HG03196 (cell line): ENCODE measurements around the gene CLASRP.

Experiments used
- ATAC-seq: cut with Tn5 transposase; IDR thresholded peaks from one replicate; pipeline ENCODE4 v1.9.1; 2021; ENCODE audit not compliant: unreplicated experiment

Gene CLASRP

GRCh38 chr19:45019187-45019586, 19.7 kb upstream of the CLASRP start:
- no peak for ATAC-seq

- ATAC-seq, result no peak
Observed at GRCh38 chr19:45020071-45020470, 18.8 kb upstream of the CLASRP start.

DNA sequence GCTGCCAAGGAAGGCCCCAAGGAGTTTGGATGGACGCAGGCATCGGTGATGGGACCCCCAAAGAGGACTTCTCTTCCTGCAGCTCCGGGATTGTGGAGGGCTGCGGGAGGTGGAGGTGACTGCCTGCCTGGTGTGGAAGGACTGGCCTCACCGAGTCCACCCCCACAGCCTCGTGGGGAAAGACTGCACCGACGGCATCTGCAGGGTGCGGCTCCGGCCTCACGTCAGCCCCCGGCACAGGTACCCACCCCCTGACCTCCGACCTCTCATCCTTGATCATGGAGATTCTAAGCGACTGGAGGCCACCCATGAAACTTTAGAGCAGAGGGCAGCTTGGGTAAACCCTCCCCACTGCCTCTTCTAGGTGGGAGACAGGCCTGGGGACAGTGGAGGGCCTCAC, 16.9 kb upstream of the CLASRP start:
- no peak for ATAC-seq

GRCh38 chr19:45023048-45023447, 15.8 kb upstream of the CLASRP start:
- no peak for ATAC-seq

- no peak for ATAC-seq
Observed at GRCh38 chr19:45025264-45025663, 13.6 kb upstream of the CLASRP start.

GRCh38 chr19:45027371-45027770, 11.5 kb upstream of the CLASRP start:
- ATAC-seq, result no peak

- ATAC-seq, result no peak
Observed at GRCh38 chr19:45030825-45031224, 8.0 kb upstream of the CLASRP start.

- no peak for ATAC-seq
Observed at GRCh38 chr19:45032421-45032820, 6.4 kb upstream of the CLASRP start.

DNA sequence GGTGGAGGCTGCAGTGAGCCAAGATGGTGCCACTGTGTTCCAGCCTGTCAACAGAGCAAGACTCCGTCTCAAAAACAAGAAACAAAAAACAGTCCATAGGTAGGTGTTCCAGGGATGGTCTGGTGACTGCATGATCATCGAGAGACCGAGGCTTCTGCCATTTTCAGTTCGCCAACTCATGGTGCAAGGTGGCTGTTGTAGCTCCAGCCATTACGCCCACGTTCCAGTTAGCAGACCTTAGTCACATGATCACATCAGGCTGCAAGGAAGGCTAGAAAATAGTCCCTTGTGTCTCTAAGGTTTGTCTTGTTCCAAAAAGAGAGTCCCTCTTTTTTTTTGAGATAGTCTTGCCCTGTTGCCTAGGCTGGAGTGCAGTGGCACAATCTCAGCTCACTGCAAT, 3.1 kb upstream of the CLASRP start:
- ATAC-seq, result no peak

GRCh38 chr19:45037393-45038169, 1.3 kb upstream of the CLASRP start:
- no peak for ATAC-seq

DNA sequence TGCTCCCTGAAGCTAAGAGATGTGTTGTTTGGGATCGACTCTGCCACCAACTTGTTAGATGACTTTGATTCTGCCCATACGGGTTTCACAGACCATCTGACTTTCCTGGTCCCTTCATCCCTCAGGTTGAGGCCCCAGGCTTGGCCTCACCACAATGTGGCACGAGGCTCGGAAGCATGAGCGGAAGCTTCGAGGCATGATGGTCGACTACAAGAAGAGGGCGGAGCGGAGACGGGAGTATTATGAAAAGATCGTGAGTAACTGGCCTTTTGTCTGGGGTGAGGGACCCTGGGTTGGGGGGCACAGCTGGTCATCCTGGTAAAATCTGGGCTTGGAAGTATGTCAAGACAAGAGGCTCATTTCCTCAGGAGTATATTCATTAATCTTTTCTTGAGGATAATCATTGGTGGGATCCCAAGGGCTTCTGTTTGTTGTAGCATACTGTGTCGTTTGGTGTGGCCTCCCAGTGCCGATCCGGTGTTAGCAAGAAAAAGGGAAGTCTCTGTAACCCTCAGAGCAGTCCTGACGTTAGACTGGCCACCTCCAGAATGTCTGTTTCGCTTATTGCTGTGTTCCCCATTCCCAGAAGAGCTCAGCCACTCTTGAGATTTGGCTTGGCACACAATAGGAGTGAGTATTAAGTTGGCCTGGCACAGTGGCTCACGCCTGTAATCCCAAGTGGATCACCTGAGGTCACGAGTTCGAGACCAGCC, 1.4 kb downstream of the CLASRP start:
- ATAC-seq, result no peak

DNA sequence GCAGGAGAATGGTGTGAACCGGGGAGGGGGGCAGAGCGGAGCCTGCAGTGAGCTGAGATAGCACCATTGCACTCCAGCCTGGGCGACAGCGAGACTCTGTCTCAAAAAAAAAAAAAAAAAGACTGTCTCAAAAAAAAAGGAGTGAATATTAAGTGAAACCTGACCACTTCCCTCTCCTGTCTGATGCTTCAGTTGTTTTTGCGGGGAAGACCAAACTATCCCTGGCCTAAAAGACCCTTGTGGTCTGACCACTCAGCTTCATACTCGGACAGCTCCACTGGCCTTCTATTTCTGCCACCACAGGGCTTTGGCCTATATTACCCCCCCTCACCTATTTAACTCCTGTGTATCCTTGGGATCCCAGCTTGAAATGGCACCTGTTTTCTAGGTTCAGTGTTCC, 2.3 kb downstream of the CLASRP start:
- ATAC-seq, result no peak

GRCh38 chr19:45045671-45046353, 7.0 kb downstream of the CLASRP start:
- ATAC-seq, result no peak

- ATAC-seq, result no peak
Observed at GRCh38 chr19:45046355-45046754, 7.5 kb downstream of the CLASRP start.

- ATAC-seq, result peak; percentile 43
Observed at GRCh38 chr19:45047188-45047797, 8.4 kb downstream of the CLASRP start.

DNA sequence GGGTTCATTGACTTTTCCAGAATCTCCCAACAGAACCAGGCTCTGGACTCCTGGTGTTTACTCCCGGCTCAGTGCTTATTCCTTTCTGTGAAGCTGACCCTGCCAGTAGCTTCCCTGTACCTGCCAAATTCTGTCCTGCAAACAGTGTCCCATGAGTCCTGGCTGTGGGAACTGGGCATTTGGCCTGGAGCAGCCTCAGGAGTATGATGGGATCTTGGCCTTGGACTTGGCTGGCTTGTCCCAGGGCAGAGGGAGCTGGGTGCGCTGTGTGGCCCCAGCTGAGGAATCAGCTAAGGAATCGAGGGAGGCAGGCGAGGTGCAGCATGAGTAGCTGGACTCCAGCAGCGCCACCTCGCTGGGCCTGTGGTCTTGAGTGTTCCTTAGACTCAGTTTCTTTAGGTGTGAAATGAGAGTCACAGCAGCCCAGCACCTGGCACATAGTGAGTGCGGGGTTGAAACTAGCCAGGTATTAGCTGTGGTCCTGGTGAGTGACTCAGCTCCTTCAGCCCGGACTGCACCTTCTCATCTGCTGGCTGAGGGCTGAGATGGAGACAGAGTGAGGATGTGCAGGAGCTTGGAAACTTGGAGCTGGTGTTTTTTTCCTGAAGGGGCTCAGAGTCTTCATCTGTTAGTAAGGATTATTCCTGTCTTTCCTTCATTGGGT, 10.4 kb downstream of the CLASRP start:
- ATAC-seq, result no peak

DNA sequence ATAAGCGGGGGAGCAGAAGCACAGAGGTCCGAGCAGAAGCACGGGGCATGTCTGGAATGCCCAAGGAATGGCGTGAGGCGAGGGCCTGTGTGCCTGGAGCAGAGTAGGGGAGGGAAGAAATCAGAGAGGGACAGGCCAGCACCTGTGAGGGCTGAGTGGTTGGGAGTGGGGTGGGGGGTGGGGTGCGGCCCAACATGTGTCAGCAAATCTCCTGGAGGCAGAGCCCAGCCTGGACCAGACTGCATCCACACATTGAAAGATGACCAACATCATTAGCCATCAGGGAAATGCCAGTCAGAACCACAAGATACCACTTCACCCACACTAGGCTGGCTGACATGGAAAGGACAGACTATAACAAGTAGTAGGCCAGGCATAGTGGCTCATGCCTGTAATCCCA, 11.2 kb downstream of the CLASRP start:
- no peak for ATAC-seq

- ATAC-seq, result no peak
Observed at GRCh38 chr19:45051929-45052579, 13.2 kb downstream of the CLASRP start.

- ATAC-seq, result no peak
Observed at GRCh38 chr19:45056831-45057230, 18.0 kb downstream of the CLASRP start.

- no peak for ATAC-seq
Observed at GRCh38 chr19:45057444-45057843, 18.6 kb downstream of the CLASRP start.
